SK-N-SH (cell line): ENCODE measurements around the gene DENND1A.

ENCODE experiments used
- JUND ChIP-seq: IDR thresholded peaks from 2 replicates; pipeline ENCODE4 v1.4.0; 2012
- POLR2AphosphoS5 ChIP-seq: IDR thresholded peaks from 2 replicates; pipeline ENCODE4 v1.6.1; 2012; ENCODE audit warnings: low read depth, low read length
- TEAD4 ChIP-seq: IDR thresholded peaks from 2 replicates; pipeline ENCODE4 v1.4.0; 2012; ENCODE audit warnings: mild to moderate bottlenecking, borderline replicate concordance; ENCODE audit not compliant: insufficient read depth
- TF ChIP-seq, protein P1 (sequence below): fragments of 200-600 bp; sonication (generic); IDR thresholded peaks from 2 replicates; pipeline ENCODE4 v1.6.1; 2017; ENCODE audit warnings: antibody characterized with exemption, mild to moderate bottlenecking, moderate library complexity

DNA sequence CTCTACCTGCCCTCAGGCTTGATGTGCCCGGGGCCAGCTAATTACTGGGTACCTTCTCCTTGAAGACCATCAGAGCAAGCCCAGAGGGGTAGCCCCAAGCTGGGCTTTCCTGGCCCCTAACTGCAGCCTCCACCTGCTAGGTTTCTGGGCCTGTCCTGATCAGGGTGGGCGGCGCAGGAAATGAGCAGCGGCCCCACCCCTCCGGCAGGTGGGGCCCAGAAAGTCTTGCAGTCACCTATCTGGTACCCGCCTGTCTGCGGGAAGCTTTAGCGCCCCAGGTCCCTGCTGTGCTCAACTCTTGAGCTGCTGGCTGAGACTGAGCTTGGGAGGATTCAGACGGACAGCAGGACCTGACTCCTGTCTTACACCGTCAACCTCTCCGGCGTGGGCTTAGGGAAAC is 44.5 kb upstream of the DENND1A start:
- TF ChIP-seq, protein P1, sequence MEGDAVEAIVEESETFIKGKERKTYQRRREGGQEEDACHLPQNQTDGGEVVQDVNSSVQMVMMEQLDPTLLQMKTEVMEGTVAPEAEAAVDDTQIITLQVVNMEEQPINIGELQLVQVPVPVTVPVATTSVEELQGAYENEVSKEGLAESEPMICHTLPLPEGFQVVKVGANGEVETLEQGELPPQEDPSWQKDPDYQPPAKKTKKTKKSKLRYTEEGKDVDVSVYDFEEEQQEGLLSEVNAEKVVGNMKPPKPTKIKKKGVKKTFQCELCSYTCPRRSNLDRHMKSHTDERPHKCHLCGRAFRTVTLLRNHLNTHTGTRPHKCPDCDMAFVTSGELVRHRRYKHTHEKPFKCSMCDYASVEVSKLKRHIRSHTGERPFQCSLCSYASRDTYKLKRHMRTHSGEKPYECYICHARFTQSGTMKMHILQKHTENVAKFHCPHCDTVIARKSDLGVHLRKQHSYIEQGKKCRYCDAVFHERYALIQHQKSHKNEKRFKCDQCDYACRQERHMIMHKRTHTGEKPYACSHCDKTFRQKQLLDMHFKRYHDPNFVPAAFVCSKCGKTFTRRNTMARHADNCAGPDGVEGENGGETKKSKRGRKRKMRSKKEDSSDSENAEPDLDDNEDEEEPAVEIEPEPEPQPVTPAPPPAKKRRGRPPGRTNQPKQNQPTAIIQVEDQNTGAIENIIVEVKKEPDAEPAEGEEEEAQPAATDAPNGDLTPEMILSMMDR: no peak
- TF ChIP-seq TEAD4: no peak
- TF ChIP-seq POLR2AphosphoS5: no peak
- TF ChIP-seq JUND: no peak
